Adrenal gland (tissue), 5 donors: ENCODE measurements around the gene GRK6.
"Not testable (repeated sequence)": the region's sequence is repeated elsewhere in the genome, so short reads cannot be mapped to it uniquely, and the experiment has no call there.

Experiments used
- POLR2A ChIP-seq, 2 donors: fragments of 450-650 bp; IDR thresholded peaks; one replicate each; pipeline ENCODE4 v1.6.1; 2017; ENCODE audit warnings: antibody characterized with exemption in 2 of 2, mild to moderate bottlenecking in 2 of 2, moderate library complexity in 1 of 2
- TF ChIP-seq, protein P1 (sequence below), 6 experiments: fragments of 450-650 bp in 4 of 6; fragments of 200-600 bp in 2 of 6; sonication (generic) in 1 of 6; IDR thresholded peaks; 1 replicate in 5 of 6; 2 replicates in 1 of 6; pipeline versions ENCODE4 v1.5.1 to v1.8.0; 2016 to 2021; ENCODE audit warnings: antibody characterized with exemption in 6 of 6, mild to moderate bottlenecking in 2 of 6, moderate library complexity in 1 of 6
- donor health status: DM: no; HTN: no; CAD: no.

DNA sequence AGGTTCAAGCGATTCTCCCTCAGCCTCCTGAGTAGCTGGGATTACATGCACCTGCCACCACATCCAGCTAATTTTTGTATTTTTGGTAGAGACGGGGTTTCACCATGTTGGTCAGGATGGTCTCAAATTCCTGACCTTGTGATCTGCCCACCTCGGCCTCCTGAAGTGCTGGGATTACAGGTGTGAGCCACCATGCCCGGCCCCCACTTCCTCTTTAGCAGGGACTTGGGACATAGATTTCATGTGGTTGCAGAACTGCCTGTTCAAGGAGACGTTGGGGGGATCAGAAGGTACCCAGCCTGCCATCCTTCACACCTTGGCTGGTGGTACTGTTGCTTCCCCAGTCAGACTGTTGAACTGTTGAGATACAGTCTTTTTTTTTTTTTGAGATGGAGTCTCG is 9.4 kb upstream of the GRK6 start:
- TF ChIP-seq, protein P1, sequence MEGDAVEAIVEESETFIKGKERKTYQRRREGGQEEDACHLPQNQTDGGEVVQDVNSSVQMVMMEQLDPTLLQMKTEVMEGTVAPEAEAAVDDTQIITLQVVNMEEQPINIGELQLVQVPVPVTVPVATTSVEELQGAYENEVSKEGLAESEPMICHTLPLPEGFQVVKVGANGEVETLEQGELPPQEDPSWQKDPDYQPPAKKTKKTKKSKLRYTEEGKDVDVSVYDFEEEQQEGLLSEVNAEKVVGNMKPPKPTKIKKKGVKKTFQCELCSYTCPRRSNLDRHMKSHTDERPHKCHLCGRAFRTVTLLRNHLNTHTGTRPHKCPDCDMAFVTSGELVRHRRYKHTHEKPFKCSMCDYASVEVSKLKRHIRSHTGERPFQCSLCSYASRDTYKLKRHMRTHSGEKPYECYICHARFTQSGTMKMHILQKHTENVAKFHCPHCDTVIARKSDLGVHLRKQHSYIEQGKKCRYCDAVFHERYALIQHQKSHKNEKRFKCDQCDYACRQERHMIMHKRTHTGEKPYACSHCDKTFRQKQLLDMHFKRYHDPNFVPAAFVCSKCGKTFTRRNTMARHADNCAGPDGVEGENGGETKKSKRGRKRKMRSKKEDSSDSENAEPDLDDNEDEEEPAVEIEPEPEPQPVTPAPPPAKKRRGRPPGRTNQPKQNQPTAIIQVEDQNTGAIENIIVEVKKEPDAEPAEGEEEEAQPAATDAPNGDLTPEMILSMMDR (IDR thresholded peaks at IDR 0.05) = not testable (repeated sequence)
- TF ChIP-seq POLR2A (IDR thresholded peaks at IDR 0.05) = not testable (repeated sequence)
